HUDEP-2 (cell line): ENCODE measurements around the gene GRAMD1A.
"Not testable (repeated sequence)": the region's sequence is repeated elsewhere in the genome, so short reads cannot be mapped to it uniquely, and the experiment has no call there.

Experiments used
- DNase-seq, 76 experiments: peaks; one replicate each; lab custom pipeline; 2025; ENCODE audit not compliant: unreplicated experiment in 76 of 76; lab: John Stamatoyannopoulos, UW

GRAMD1A gene

GRCh38 chr19:35000647-35001501 is 751 bp downstream of the GRAMD1A start:
- peak in 35 of 76 experiments; percentile 5 to 62 (median 21) for DNase-seq

DNA sequence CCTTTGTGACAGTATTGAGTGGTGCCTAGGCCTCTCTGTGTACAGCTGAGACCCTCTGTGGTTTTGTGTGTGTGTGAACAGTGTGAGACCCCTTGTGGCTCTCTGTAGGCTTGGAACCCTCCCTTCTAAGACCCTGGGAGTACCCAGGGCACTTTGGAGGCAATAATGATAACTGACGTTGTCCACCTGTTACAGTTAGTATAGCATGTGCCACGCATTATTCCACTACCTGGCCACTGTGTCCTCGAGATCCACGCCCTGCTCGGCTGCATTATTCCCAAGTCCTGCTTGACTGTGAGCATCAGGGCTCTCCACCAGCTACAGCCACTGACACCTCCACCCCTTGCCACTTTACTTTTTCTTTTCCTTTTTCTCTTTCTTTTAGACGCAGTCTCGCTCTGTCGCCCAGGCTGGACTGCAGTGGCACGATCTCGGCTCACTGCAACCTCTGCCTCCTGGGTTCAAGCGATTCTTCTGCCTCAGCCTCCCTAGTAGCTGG is 2.0 kb downstream of the GRAMD1A start:
- DNase-seq: no peak

GRCh38 chr19:35004517-35005255 is 4.6 kb downstream of the GRAMD1A start:
- no peak for DNase-seq

- no peak for DNase-seq
These were observed 5.3 kb downstream of the GRAMD1A start for GRCh38 chr19:35005256-35005977.

DNA sequence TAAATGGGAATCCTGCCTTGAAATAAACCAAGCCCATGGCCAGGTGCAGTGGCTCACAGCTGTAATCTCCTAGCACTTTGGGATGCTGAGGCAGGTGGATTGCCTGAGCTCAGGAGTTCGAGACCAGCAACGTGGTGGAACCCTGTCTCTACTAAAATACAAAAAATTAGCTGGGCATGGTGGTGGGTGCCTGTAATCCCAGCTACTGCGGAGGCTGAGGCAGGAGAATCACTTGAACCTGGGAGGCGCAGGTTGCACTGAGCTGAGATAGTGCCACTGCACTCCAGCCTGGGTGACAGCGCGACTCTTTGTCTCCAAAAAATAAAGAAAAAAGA is 5.9 kb downstream of the GRAMD1A start:
- not testable (repeated sequence) for DNase-seq

DNA sequence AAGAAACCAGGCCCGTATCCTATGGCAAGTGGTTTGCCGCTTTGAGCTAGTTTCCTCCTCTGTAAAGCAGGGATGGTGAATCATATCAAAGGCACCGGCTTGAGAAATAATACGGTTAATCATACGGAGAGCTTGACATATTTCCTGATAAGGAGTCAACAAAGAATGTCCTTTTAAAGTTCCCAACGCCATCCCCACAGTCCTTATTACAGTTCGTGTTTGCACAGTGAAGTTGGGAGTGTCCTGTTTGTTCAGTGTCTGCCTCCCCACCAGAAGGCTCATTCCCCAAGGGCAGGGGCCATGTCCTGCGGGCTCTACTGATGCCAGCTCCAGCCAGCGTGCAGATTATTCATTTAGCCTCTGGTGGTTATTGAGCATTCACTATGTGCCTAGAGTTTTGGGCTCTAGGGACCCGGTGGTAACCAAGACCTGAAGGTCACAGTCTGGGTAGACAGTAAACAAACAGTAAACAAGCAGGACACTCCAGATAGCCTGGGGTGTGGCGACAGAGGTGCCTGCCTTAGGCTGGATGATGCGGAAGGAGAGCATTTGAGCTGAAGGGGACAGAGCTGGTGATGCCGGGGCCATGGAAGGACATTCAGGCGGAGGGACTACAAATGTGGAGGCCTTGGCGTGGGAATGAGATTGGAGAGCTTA is 6.3 kb downstream of the GRAMD1A start:
- no peak for DNase-seq

DNA sequence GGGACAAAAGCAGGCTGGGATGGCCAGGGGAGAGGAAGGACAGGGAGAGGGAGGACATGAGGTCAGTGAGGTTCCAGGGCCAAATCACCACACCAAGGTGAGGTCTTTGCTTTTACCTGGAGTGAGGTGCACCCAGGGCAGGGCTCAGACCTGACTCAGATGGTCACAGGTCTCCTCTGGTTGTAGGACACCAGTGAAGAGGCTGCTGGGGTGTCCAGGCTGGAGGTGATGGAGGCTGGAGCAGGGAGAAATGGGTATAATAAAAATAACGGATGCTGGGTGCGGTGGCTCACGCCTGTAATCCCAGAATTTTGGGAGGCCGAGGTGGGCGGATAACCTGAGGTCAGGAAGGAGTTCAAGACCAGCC is 6.9 kb downstream of the GRAMD1A start:
- no peak for DNase-seq

- DNase-seq: not testable (repeated sequence)
These were observed 7.3 kb downstream of the GRAMD1A start for GRCh38 chr19:35007427-35007826.

DNA sequence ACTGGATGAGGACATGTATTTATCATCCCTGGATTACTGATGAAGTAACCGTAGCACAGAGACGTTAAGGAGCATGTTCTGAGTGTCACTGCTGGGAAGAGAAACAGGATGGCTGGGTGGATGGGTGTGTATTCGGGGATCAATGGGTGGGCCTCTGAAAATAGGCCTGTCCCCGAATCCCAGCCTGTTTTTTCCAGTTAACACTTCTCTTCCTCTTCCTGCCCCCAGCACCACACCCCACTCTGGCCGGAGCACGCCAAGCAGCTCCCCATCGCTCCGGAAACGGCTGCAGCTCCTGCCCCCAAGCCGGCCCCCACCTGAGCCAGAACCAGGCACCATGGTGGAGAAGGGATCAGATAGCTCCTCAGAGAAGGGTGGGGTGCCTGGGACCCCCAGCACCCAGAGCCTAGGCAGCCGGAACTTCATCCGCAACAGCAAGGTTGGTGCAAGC is 8.8 kb downstream of the GRAMD1A start:
- DNase-seq: no peak

- no peak for DNase-seq
These were observed 9.6 kb downstream of the GRAMD1A start for GRCh38 chr19:35009424-35010415.

DNA sequence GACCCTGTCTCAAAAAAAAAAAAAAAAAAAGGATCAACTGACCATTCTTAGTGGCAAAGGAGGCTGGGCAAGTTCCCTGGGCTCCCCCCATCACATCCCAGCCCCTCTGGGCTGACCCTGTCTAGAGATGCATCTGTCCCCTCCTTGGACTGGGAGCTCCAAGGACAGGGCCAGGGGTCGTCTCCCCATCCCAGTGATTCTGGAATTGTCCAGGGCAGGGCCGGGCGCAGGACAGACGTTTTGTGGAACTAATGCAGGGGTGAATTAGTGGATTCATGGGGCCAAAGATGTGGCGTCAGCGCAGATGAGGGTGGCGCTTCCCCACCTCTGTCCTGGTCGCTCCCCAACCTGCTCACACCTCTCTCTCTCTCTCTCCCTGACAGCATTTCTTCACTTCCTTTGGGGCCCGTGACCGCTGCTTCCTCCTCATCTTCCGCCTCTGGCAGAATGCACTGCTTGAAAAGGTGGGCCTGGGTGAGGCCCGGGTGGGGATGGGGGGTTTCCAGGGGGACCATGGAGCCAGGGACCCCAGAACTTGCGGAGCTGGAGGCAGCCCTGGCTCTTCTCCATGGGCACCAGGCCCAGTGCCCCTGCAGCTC is 11.1 kb downstream of the GRAMD1A start:
- DNase-seq: no peak

GRCh38 chr19:35011737-35012682 is 11.9 kb downstream of the GRAMD1A start:
- no peak for DNase-seq

GRCh38 chr19:35013041-35013819 is 13.1 kb downstream of the GRAMD1A start:
- DNase-seq: peak in 52 of 76 experiments; percentile 7 to 75 (median 42)

GRCh38 chr19:35013820-35014754 is 14.0 kb downstream of the GRAMD1A start:
- DNase-seq: no peak

DNA sequence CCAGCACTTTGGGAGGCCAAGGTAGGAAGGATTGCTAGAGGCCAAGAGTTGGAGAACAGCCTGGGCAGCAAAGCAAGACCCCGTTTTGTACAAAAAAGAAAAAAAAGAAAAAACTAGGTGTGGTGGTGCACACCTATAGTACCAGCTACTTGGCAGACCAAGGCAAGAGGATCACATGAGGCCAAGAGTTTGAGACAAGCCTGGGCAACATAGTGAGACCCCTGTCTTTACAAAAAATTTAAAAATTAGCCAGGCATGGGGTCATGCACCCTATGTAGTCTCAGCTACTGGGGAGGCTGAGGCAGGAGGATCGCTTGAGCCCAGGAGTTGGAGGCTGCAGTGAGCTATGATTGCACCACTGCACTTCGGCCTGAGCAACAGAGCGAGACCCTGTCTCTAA is 14.7 kb downstream of the GRAMD1A start:
- not testable (repeated sequence) for DNase-seq
